Activated CD8-positive, alpha-beta memory T cell treated with anti-CD3 and anti-CD28 coated beads, Interleukin-2, amount 50 U/mL, for 1 hour (primary cell): ENCODE results near the gene NFATC4.
"Not testable (repeated sequence)": the region's sequence is repeated elsewhere in the genome, so short reads cannot be mapped to it uniquely, and the experiment has no call there.

Experiments
- DNase-seq: peaks from one replicate; pipeline ENCODE4 v3.0.0-alpha.2; 2020; ENCODE audit errors: extremely low read depth

The NFATC4 gene

GRCh38 chr14:24367514-24368211, at the start of gene NFATC4:
TSS of gene NFATC4 (plus strand) at chr14:24368184. CDS start at chr14:24368341, 157 bp downstream.
- DNase-seq = no peak

- DNase-seq = no peak
Observed at GRCh38 chr14:24321212-24321975, 46.6 kb upstream of the NFATC4 start.

DNA sequence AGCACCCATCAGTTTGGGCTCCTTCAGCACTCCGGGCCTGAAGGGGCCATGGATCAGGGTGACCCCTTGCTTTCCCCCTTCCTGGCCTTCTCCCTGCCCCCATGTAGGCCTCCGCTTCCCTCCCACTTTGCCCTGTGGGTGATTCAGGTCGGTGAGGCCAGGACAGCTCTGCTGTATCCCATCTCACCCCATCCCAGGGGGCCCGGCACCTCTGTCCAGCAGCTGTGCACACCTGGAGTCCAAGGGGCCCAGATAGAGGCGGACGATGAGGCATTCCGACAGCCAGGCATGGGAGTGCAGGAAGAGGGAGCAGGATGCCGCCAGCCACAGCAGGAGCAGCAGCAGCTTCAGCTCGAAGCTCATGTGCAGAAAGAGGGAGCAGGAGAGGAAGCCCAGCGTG, 45.3 kb upstream of the NFATC4 start:
- DNase-seq = no peak

DNA sequence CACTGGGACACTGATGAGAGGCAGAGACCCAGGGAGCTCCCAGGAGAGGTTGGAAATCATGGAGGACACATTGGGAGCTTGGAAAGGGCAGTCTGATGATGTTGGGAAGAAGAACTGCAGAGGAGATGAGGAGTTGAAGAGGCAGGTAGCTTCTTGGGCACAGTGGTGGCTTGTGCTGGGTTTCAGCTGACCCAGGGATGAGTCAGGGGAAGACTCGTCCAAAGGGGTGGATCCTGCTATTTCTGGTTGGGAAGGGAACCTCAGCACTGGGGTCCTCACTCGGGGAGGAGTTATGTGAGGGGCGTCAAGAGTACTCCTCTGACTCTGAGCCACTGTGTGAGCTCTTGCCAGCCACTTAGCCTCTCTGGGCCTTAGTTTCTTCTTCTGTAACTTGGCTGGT, 44.6 kb upstream of the NFATC4 start:
- no peak for DNase-seq

- DNase-seq = no peak
Observed at GRCh38 chr14:24324024-24324423, 44.0 kb upstream of the NFATC4 start.

DNA sequence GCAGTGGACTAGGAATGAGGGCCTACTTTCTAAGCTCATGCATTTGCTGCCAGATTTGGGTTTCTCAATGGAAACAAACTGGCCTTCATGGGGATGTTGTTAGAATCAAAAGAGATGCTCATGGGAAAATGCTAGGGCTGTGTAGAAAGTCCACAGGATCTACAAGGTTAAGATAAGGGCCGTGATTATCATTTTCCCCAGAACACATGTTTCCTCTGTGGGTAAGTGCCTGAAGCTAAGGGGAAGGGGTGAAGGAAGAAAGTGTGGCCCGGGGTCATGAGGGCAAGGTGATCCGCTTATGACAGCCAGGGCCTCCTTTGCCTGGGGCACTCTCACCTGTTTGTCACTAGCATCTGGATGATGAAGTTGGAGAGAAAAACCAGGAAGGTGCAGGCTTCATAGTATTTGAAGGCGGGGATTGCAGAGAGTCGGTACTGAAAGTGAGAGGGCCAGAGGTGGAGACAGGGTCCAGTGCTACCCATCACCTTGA, 42.9 kb upstream of the NFATC4 start:
- no peak for DNase-seq

DNA sequence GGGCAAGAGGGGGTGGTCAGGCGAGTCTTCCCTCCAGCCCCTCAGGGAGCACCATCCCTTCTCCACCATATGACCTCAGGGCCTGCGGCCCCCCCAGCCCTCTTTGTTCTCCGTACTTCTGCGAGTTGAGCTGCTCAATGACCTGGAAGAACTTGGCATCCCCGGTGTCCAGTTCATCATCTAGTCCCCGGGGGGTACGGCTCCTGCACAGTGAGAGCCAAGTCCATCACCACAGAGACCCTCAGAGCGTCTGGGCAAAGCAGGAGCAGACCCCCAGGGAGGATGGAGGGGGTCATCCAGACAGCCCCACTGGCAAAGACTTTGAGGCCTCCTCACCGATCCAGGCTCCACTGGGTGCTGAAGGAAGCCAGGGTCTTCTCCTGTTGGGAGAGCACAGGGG, 42.0 kb upstream of the NFATC4 start:
- no peak for DNase-seq

DNA sequence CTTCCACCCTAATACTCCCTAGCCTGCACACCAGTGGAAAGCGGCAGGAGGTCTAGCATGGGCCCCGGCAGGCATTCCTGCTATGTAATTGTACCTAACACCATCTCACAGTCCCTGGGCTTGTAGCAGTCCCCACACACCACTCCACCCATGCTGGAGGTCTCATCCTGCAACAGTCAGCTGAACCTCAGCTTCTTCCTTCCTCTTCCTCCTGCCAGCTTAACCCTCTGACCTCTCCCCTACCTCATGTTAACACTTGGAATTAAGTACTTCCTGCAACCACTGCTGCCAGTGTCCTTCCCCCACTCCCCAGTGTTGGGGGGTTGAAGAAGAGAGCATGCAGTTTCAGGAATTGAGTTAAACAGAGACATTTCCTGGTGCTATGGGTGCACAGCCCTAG, 40.7 kb upstream of the NFATC4 start:
- DNase-seq = no peak

DNA sequence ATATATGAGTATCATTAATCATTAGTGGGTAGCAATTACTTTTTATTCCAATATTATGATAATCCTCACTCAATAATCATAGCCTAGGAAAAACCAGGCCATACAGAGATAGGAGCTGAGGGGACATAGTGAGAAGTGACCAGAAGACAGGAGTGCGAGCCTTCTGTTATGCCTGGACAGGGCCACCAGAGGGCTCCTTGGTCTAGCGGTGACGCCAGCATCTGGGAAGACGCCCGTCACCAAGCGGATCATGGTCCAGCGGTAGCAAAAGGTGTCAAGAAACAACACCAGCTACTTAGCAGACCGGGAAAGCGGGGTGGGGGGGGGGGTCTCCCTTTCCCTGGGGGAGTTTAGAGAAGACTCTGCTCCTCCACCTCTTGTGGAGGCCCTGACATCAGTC, 40.1 kb upstream of the NFATC4 start:
- not testable (repeated sequence) for DNase-seq

- DNase-seq = no peak
Observed at GRCh38 chr14:24329073-24329663, 38.8 kb upstream of the NFATC4 start.

GRCh38 chr14:24329736-24330135, 38.2 kb upstream of the NFATC4 start:
- DNase-seq = no peak

GRCh38 chr14:24330973-24331674, 36.9 kb upstream of the NFATC4 start:
- DNase-seq = no peak

GRCh38 chr14:24331731-24332267, 36.2 kb upstream of the NFATC4 start:
- DNase-seq = no peak

DNA sequence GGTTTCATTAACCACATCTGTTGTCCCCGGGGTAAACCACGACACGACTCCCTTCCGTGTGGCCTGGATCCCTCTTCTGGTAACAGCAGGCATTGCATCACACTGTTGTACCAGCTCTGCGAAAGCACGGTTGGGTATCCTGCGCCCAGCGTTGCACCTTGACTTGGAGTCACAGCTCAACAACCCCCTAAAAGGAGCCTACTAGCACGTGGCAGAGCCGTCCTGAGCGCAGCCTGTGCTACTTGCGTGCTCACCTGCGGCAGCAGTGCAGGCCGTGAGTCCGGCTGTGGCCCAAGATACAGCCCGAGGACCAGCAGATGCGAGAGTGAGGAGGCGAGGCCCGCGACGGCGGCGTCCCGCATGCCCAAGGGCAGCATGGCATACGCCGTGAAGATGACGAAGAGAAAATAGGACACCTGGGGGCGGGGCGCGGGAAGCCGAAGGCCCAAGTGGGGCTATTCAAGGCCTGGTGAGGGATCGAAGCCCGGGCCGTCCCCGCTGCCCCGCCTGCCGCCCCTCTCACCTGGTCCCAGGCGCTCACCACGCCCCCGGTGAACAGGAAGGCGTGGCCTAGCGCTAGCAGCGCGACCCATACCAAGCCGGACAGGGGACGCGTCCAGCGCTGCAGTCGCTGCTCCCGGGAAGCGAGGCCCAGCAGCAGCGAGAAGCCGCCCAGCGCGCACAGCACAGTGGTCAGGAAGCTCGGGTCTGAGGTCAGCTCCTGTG, 35.6 kb upstream of the NFATC4 start:
- peak; percentile 79 for DNase-seq

GRCh38 chr14:24334431-24335291, 33.3 kb upstream of the NFATC4 start, which contains the start of gene ADCY4:
TSS of gene ADCY4 (minus strand) at chr14:24335071. CDS start at chr14:24334652, 419 bp downstream.
- DNase-seq = no peak

DNA sequence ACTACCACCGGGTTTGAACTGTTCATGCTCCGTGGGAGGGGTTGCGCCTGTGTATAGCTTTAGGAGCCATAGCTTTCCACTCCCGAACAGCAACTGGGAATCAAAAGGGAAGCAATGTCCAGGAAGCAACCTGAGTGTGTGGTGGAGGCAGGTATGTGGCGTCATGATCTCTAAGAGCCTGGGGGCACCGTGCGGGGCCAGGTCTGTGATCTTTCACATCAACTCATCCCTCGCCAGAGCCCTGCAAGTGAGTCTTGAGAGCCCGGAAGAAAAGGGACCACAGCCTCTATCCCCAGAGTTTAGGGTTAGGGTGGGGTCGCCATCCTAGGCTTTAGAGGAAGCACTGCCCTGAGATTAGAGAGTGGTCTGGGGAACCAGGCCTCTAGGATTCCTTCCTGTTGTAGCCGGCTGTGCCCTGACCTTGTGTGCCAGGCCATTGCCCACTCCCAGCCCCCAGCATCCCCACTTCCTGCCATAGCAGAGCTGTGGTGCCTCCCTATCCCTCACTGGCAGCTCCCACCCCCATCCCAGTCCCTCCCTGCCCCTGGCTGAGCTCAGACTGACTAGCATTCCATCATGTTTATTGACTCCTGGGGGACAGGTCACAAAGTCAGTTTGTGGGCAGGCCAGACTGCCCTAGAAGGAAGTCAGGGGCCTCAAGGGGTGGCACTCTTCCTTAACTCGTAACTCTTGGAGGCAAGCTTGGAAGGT, 32.4 kb upstream of the NFATC4 start:
- DNase-seq = no peak

DNA sequence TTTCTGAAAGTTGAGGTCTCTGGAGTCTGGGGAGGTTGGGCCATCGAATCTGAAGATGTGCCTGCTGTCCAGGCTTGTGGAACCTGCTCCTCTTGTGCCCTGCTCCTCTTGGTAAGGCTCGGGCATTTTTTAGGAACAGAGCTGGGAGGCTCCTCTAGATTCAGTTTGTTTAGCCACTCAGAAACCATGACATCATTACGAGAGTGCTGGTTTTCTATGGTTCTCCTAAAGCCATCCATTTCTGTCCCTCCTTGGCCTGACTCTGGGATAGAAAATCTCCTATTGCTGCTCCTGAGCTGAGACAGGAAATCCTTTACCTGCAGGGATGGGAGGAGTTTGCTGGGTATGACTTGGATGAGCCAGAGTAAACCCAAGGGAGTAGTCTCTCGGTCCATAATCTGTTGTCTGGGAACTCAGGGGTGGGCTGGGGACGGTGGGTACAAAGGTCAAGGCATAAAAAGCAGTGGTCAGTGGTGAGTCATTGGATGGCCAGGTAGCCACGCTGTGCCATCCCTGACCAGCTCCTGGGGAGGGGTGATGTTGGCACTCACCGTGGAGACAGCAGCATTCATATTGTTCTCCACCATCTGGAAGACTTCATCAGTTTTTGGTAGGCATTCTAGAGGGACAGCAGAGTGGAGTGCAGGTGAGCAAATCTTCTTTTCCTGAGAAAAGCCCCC, 30.7 kb upstream of the NFATC4 start:
- no peak for DNase-seq

DNA sequence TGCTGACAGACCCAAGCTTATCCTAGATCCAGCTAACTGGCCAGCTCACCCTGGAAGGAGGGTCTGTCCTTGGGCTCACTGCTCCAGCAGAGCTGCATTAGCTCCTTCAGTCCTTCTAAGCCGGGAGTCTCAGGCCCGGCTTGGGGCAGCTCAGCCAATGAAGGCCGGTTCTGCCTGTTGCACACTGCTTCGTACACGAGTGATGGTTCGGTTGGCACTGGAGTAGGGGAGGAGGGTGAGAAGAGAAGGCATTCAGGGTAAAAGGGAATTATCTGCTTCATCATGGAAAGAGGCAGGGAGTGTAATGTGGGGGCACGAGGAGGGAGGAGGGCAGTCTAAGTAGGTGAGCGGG, 30.2 kb upstream of the NFATC4 start:
- no peak for DNase-seq

- no peak for DNase-seq
Observed at GRCh38 chr14:24338843-24339242, 29.1 kb upstream of the NFATC4 start.
